ENCODE measurements around the gene CCDC97.

Gene CCDC97

DNA sequence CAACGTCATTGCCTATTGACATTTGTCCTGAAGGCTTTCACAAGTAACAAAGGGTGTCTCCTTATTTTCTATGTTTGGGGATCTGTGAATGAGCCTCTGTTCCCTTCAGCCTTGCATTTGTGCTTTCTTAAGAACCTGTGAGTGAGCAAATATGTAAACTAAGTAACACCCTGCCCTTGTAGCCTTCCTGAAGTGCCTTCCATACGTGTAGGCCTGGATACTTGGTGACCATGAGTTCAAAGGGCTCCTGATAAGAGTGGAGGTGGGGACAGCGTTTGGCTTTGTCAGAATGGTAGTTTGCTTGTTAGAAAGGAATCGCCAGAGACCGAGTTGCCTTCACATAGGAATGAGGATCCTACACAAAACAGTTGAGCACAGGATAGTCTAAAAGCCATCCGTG, 14.5 kb upstream of the CCDC97 start (continued):
- TF ChIP-seq PRDM2 (tag by site-specific recombination; IDR thresholded peaks at IDR 0.05; ENCODE audit: borderline replicate concordance) = no peak
- no peak for TF ChIP-seq ZNF391 (tag by site-specific recombination; IDR thresholded peaks at IDR 0.05; ENCODE audit: borderline replicate concordance, low read depth)
- TF ChIP-seq ZNF664 (tag by site-specific recombination; IDR thresholded peaks at IDR 0.05) = no peak
- TF ChIP-seq ZNF140 (tag by site-specific recombination; IDR thresholded peaks at IDR 0.05) = no peak
- no peak for TF ChIP-seq ZNF555 (tag by site-specific recombination; conservative IDR thresholded peaks at IDR 0.05)
- TF ChIP-seq ZFP37 (tag by site-specific recombination; IDR thresholded peaks at IDR 0.05) = no peak

- H3K4me3 ChIP-seq (ENCODE audit: low read depth, low read length) = no peak overlapping the region
- ChIA-PET CTCF (interaction anchor here (12.7 kb wide), 1 partner anchor 10 kb away, joined by 120 read pairs; no protein-coding TSS in a partner anchor), POLR2A (no interaction called here)
- no peaks in the 10 kb centered on the region for H3K4me1 ChIP-seq (ENCODE audit: control insufficient read depth, insufficient read depth, low read length)
- H3K27ac ChIP-seq (ENCODE audit: extremely low read depth, low read depth, low read length) = no peak overlapping the region; the same call in 1 of the 2 replicates
- TF ChIP-seq ZNF571 (tag by site-specific recombination; IDR thresholded peaks at IDR 0.05) (no peak), ZNF548 (tag by site-specific recombination; IDR thresholded peaks at IDR 0.05) (no peak), ZNF639 (tag by site-specific recombination; IDR thresholded peaks at IDR 0.05) (no peak), ZNF121 (tag by site-specific recombination; IDR thresholded peaks at IDR 0.05) (no peak), ZNF248 (tag by site-specific recombination; IDR thresholded peaks at IDR 0.05) (no peak), ZNF433 (tag by site-specific recombination; IDR thresholded peaks at IDR 0.05; ENCODE audit: low read depth) (no peak), ZNF837 (tag by site-specific recombination; IDR thresholded peaks at IDR 0.05) (no peak), SCRT1 (tag by site-specific recombination; IDR thresholded peaks at IDR 0.05; ENCODE audit: borderline replicate concordance) (no peak), ZNF266 (tag by site-specific recombination; IDR thresholded peaks at IDR 0.05; ENCODE audit: low read depth) (no peak), ZBTB6 (tag by site-specific recombination; IDR thresholded peaks at IDR 0.05) (no peak), ZNF138 (tag by site-specific recombination; IDR thresholded peaks at IDR 0.05; ENCODE audit: borderline replicate concordance) (no peak), GLIS1 (tag by site-specific recombination; IDR thresholded peaks at IDR 0.05) (no peak), ZNF302 (tag by site-specific recombination; IDR thresholded peaks at IDR 0.05; ENCODE audit: low read depth) (no peak)
- TF ChIP-seq, protein P1, sequence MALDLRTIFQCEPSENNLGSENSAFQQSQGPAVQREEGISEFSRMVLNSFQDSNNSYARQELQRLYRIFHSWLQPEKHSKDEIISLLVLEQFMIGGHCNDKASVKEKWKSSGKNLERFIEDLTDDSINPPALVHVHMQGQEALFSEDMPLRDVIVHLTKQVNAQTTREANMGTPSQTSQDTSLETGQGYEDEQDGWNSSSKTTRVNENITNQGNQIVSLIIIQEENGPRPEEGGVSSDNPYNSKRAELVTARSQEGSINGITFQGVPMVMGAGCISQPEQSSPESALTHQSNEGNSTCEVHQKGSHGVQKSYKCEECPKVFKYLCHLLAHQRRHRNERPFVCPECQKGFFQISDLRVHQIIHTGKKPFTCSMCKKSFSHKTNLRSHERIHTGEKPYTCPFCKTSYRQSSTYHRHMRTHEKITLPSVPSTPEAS (tag by site-specific recombination; IDR thresholded peaks at IDR 0.05) = no peak
- TF ChIP-seq, protein P2, sequence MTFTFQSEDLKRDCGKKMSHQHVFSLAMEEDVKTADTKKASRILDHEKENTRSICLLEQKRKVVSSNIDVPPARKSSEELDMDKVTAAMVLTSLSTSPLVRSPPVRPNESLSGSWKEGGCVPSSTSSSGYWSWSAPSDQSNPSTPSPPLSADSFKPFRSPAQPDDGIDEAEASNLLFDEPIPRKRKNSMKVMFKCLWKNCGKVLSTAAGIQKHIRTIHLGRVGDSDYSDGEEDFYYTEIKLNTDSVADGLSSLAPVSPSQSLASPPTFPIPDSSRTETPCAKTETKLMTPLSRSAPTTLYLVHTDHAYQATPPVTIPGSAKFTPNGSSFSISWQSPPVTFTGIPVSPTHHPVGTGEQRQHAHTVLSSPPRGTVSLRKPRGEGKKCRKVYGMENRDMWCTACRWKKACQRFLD (tag by site-specific recombination; IDR thresholded peaks at IDR 0.05) = no peak
- TF ChIP-seq, protein P3, sequence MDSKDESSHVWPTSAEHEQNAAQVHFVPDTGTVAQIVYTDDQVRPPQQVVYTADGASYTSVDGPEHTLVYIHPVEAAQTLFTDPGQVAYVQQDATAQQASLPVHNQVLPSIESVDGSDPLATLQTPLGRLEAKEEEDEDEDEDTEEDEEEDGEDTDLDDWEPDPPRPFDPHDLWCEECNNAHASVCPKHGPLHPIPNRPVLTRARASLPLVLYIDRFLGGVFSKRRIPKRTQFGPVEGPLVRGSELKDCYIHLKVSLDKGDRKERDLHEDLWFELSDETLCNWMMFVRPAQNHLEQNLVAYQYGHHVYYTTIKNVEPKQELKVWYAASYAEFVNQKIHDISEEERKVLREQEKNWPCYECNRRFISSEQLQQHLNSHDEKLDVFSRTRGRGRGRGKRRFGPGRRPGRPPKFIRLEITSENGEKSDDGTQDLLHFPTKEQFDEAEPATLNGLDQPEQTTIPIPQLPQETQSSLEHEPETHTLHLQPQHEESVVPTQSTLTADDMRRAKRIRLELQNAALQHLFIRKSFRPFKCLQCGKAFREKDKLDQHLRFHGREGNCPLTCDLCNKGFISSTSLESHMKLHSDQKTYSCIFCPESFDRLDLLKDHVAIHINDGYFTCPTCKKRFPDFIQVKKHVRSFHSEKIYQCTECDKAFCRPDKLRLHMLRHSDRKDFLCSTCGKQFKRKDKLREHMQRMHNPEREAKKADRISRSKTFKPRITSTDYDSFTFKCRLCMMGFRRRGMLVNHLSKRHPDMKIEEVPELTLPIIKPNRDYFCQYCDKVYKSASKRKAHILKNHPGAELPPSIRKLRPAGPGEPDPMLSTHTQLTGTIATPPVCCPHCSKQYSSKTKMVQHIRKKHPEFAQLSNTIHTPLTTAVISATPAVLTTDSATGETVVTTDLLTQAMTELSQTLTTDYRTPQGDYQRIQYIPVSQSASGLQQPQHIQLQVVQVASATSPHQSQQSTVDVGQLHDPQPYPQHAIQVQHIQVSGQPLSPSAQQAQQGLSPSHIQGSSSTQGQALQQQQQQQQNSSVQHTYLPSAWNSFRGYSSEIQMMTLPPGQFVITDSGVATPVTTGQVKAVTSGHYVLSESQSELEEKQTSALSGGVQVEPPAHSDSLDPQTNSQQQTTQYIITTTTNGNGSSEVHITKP (tag by site-specific recombination; IDR thresholded peaks at IDR 0.05) = no peak
- H3K9me3 ChIP-seq (ENCODE audit: control insufficient read depth, insufficient read depth, low read depth, low read length) = no peaks in the 10 kb centered on the region
- peaks cover 97 to 100% of the 10 kb centered on the region in 2 experiments for H3K36me3 ChIP-seq (ENCODE audit: control insufficient read depth in 2 of 2, insufficient read depth in 1 of 2, low read length in 2 of 2)
Measured at GRCh38 chr19:41296433-41296871, 13.5 kb upstream of the CCDC97 start.
